Ammon's horn (tissue), 1 donor: ENCODE results near the gene PCSK9.

Experiments used
- DNase-seq: peaks from one replicate; pipeline ENCODE4 v3.0.0-alpha.2; 2016; ENCODE audit warnings: low spot score

PCSK9 gene

DNA sequence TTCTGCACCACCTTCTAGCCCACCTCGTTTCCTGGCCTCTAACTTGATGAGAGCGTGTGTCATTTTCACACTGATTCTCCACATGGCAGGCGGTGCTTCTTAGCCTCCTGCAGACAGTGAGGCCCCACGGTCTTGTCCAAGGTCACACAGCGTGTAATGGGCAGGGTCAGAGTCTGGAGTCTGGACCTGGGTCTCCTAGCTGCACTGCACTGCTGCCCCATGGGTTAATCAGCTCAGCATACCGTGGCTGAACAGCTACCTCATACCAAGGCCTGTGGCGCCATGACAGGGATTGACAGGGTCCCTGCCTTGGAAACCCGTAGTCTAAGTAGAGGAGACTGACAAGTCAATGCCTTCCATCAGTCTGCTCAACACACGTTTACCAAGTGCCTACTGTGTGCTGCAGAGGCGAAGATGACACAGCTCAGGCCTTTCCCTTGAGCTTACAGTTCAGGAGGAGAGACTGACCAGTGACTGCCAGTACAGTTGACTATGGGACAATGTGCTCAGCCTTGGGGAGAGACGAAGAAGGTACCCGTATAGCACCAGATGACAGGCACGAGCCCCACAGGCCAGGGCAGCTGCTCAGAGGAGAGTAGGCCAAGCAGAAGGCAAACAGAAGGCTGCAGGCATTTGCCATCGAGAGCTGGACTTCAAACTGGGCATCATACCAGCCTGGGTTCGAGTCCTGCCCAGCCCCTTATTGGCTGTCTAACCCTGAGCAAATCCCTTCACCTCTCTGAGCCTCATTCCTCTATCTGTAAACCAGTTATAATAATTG lies 5.5 kb downstream of the PCSK9 start:
- DNase-seq = no peak

DNA sequence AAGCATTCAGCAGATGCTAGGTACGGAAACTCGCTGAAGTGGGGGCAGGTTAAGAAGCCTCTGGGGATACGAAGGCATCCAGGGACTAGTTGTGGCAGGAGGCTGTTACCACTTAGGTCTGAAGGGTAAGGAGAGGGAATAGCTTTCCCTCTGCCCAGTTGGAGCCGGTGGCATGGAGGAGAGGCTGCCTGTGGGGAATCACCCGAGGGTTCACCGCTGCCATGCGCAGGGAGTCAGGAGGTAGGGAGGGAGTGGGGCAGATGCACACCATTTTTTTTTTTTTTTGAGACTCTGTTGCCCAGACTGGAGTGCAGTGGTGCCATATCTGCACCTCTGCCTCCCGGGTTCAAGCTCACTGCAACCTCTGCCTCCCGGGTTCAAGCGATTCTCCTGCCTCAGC lies 6.1 kb downstream of the PCSK9 start:
- DNase-seq = no peak

DNA sequence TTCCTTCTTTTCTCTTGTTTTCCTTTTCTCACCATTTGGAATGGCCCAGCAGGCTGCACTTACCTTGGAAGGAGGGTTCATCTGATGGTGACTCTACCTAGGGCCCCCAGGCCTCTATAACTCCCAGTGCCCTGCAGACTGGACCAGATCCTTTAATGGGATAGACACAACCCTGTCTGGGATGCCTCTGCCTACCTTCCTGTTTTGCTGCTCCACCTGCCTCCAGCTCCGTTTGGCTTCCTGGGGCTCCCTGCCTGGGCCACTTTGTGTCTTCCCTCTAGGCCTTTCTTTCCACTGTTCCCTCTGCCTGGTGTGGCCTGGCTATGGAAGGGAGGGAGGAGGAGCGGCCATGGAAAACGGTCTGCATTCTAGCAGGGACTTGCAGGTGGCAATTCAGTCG lies 7.5 kb downstream of the PCSK9 start:
- DNase-seq = no peak

DNA sequence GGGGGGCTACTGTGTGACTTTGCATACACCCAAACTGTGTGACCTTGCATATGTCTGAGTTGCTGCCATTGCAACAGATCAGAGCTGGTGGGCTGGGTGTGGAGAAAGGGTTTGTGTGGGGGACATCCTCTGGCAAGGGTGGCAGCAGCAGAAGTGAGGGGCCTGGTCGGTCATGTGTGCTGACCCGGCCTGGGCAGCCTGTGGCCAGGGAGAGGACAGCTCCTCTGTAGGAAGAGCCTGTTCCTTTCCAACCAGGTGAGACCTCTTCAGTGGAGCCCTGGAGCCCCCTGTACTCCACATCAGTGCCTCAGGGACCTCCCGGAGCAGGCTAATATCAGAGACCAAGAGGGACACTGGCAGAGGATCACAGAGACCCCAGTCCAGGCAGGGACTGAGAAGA lies 8.3 kb downstream of the PCSK9 start:
- DNase-seq = no peak

DNA sequence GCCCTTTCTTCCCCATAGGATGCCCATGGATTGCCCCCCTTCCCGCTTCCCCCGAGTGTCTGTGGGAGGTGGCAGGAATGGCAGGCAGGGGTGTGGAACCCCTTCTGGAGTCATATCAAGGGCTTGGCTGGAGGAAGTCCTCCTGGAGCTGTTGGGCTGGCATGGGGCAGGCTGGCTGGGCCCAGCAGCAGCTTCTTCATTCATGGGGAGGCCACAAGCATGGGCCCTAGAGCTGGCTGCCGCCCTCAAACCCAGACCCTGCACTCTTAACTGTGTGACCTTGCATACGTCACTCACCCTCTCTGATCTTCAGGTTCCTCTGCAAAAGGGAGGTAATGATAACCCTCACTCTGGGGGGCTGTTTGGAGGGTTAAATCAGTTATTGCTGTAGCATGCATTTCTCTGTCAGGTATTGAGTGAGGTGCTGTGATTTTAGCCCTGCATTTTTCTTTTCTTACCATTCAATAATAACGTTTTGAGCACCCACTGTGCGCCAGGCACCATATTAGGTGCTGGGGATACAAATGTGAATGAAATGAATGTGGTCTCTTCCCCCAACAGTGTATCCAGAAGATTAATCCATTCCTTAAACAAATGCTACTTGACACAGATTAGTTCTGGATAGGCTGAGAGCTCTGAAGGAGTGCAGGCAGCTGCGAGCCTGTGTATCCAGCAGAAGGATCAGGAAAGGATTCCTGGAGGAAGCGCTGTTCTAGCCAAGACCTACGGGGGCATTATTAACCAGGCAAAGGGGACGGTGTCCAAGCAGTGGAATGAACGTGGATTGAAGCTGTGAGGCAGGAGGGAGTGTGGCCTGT lies 9.3 kb downstream of the PCSK9 start:
- no peak for DNase-seq

DNA sequence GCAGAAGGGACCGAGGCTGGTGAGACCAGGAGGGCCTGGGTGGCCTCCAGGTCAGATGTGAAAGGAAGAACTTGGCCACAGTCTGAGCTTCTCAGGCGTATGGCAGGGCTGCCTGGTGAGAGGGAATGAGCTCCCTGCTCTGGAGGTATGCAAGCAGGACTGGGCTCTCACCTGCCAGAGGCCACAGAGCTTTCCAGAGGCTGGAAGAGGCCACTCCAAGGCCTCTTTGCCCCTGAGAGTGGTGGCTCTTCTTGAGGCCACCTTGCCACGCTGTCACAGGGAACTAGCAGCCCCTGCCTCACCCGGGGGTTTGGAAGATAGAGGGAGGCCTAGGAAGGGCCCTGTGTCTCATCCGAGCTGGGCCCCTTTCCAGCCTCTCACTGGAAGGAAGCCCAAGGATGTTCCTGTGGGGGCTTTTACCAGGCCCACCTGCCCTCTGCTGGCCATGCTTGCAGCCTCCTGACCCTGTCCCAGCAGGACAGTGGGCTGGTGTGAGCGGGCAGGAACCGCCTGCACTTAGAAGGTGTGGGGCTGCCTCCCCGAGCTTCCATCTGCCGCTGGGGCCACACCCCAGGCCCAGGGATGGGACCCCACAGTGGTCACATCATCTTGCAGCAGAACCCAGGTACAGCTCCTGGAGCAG lies 10.0 kb downstream of the PCSK9 start:
- DNase-seq = no peak

DNA sequence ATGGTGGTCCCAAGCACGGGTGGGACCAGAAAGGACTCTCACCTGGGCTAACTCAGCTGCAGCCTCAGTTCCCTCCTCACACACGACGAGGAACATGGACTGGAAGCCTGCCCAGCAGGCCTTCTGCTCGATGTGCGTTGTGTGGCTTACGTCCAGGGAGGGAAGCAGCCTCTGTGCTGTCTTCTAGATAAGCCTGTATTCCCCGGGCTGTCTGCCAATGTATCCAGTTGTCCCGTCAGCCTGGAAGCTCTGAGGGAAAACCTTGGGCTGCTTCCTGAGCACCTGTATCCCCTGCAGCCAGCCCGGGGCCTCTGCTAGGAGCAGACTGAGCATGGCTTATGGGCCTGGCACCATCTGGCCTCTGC lies 10.5 kb downstream of the PCSK9 start:
- DNase-seq = no peak

DNA sequence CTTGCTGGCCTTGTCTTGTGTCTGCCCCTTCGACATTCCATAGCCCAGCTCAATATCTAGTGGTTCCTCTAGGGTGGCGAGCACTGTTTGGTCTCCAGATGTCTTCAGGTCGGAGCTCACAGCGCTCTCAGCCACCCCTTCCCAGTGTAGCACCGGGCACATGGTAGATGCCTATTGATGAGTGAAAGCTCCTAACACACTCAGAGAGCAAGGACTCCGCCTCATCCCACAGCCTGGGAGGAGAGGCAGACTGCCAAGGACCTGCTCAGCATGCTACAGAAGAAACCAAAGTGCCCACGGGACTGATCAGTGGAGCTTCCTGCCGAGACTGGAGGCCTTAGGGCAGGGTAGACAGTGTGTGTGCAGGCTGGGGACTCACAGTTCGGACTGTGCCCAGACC lies 10.9 kb downstream of the PCSK9 start:
- DNase-seq = peak; percentile 58

DNA sequence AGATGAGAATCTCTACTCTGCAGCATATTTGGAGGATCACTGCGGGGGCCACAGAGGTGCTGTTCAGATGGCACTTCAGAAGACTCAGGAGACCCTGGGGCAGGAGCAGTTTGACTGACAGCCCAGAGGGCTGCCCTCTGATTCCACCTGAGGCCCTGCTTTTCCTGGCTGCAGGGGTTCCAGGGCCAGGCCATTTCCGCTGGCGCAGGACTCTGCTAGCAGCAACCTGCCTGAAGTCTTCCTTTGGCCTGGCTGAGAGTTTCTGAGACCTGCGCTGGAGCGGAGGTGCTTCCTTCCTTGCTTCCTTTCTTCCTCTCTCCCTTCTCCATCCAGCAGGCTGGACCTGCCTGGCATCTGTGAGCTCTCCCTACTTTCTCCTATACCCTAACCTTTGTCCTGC lies 11.8 kb downstream of the PCSK9 start:
- DNase-seq = no peak

DNA sequence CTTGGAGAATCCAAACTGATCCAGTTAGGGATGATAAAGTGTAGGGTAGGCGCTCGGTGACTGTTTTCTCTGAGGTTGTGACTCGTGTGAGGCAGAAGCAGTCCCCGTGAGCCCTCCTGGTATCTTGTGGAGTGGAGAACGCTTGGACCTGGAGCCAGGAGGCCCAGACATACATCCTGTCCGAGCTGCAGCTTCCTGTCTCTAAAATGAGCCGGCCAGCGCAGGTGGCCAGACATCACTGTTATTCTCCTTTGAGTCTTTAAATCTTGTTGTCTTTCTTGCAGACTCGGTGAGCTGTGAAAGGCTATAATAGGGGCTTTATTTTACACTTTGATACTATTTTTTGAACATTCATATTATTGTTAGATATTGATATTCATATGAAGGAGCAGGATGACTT lies 12.3 kb downstream of the PCSK9 start:
- DNase-seq = no peak

DNA sequence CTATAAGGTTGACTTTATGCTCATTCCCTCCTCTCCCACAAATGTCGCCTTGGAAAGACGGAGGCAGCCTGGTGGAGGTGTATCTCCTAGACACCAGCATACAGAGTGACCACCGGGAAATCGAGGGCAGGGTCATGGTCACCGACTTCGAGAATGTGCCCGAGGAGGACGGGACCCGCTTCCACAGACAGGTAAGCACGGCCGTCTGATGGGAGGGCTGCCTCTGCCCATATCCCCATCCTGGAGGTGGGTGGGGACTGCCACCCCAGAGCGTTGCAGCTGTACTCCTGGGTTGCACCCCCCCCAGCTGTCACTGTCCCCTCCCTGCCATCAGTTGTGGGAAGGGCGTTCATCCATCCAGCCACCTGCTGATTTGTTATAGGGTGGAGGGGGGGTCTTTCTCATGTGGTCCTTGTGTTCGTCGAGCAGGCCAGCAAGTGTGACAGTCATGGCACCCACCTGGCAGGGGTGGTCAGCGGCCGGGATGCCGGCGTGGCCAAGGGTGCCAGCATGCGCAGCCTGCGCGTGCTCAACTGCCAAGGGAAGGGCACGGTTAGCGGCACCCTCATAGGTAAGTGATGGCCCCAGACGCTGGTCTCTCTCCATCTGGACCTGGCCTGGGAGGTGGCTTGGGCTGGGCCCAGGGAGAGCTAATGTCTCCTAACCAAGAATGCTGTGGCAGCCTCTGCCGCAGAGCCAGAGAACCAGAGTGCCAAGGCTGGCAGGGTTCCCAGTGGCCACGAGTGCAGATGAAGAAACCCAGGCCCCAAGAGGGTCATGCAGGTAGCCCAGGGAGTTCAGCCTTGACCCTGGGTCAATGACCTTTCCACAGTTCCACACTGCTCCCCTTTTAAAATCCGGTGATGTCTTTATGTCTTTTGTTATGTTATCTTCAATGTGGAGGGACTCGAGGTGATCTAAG lies 13.1 kb downstream of the PCSK9 start:
- DNase-seq = no peak

DNA sequence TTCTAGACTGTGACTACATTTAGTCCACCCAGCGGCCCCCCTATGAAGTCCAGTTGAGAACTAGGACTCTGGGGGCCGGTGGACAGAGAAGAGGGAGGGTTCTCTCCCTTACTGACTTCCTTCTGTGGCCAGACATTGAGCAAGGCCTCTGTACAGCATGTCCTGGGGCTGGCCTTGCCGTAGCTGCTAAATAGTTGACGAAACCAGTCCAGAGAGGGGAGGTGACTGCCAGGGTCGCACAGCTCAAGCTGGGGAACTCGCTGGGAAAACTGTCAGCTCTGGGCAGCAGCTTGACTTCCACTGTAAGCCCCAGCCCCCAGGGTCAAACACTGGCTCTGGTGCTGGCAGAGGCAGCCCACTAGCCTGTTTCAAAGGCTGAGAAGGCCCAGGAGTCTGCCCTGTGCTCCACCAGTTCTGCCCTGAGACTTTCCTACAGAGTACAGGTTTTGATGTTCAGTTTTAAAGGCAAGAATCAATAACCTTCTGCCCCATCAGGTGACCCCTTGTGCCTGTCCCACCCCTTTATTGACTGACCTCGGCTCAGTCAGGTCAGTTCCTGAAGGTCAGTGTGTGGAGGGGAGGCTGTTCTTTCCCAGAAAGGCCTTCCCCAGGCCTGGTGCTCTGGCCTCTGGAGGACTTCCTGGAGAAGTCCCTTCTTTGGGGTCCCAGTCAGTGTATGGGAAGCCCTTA lies 14.1 kb downstream of the PCSK9 start:
- DNase-seq = peak; percentile 35

DNA sequence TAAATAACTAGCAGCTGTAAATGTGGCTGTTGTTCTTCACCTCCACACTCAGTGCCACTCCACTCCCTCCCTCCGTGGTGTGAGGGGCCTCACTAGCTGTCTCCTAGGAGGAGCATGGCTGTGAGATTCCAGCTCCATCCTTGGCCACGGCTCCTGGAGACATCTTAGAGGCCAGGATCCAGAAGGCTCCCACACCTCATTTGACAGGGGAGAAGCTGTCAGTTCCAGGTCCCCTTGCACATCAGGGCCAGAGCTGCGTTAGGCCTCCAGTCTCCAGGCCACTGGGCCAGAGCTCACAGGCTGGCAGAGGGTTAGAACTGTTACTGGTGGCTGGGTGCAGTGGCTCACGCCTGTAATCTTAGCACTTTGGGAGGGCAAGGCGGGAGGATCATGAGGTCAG lies 15.0 kb downstream of the PCSK9 start:
- no peak for DNase-seq

DNA sequence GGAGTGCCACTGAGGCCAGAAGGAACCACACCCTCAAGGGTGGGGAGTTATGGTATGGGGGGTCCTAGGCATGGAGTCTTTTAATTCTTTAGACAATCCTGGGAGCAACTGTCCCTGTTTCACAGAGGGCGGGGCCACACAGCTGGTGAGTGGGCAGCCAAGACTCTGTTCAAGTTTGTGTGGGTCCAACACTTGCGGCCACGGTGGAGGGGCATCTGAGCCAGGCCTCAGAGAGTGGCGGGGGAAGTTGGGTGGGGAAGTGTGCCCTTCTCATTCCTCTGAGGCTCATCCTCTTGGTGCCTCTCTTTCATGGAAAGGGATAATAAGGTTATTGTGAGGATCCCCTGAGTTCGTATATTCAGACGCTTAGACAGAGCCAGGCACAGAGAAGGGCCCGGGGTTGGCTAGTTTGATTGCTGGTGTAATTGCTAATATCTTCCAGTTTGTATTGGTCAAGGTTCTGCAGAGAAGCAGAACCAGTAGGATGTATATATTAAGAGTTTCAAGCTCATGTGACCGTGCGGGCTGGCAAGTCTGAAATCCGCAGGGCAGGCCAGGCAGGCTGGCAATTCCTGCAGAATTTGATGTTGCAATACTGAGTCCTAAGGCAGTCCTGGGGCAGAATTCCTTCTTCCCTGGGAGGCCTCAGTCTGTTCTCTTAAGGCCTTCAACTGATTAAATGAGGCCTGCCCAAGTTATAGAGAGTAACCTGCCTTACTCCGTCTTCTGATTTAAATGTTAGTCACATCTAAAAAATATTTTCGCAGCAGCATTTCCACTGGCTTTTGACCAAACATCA lies 15.9 kb downstream of the PCSK9 start:
- DNase-seq = no peak

DNA sequence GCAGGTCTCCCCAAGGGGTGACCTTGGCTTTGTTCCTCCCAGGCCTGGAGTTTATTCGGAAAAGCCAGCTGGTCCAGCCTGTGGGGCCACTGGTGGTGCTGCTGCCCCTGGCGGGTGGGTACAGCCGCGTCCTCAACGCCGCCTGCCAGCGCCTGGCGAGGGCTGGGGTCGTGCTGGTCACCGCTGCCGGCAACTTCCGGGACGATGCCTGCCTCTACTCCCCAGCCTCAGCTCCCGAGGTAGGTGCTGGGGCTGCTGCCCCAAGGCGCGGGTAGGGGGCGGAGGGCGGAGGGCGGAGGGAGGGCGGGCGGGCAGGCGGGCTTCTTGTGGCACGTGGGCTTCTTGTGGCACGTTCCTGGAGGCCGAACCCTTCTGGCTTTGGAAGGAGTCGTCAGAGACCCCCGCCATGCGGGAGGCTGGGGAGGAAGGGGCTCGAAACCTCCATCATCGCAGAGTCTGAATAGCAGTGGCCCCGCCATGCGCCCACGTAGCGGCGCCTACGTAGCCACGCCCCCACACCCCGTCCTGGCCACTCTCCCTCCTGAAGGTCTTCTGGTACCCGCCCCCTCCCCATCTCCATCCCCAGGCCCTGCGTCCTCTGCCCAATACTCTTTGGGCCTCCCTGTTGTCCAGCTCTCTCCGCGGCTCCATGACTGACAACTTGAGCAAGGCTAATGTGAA lies 16.7 kb downstream of the PCSK9 start:
- no peak for DNase-seq

DNA sequence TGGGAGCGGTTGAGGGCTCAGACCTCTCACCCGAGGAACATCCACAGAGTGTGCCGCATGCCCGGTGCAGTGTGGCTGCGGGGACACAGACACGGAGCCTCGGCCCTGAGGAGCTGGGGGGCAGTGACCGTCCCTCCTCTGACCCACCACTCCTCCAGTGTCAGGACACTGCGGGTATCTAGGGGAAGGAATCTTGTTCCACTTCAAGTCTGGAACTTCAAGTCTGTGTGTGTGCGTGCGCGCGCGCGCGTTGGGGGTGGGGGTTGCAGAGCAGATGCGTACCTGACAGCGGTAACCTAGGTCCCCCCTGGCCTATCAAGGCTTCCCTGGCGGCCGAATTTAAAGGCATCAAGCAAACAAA lies 17.3 kb downstream of the PCSK9 start:
- DNase-seq = no peak

DNA sequence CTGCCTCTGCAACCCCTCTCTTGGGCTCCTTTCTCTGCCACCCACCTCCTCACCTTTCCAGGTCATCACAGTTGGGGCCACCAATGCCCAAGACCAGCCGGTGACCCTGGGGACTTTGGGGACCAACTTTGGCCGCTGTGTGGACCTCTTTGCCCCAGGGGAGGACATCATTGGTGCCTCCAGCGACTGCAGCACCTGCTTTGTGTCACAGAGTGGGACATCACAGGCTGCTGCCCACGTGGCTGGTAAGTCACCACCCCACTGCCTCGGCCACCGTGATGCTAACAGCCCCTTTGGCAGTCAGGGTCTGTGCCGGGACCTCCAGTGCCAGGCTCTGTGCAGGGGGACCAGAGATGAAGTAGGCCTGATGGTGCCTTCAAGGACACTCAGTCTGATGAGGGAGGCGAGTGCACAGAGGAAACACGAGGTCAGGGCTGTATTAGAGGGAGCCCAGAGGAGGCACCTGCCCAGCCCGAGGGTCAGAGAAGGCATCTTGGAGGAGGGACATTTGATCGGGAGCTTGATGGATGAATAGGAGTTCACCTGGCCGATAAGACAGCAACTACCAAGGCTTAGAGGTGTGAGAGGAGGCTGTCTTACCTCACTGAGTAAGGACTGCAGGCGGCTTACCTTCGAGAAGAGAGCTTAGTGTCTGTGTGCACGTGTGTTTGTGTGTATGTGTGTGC lies 18.1 kb downstream of the PCSK9 start:
- no peak for DNase-seq

DNA sequence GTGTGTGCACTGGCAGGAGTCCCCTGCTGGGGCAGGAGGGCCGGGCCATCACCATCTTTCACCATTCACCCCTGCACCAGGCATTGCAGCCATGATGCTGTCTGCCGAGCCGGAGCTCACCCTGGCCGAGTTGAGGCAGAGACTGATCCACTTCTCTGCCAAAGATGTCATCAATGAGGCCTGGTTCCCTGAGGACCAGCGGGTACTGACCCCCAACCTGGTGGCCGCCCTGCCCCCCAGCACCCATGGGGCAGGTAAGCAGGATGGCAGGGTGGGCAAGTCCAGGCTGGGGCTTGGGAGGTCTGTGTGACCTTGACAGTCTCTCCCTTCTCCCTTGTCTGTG lies 18.6 kb downstream of the PCSK9 start:
- no peak for DNase-seq

DNA sequence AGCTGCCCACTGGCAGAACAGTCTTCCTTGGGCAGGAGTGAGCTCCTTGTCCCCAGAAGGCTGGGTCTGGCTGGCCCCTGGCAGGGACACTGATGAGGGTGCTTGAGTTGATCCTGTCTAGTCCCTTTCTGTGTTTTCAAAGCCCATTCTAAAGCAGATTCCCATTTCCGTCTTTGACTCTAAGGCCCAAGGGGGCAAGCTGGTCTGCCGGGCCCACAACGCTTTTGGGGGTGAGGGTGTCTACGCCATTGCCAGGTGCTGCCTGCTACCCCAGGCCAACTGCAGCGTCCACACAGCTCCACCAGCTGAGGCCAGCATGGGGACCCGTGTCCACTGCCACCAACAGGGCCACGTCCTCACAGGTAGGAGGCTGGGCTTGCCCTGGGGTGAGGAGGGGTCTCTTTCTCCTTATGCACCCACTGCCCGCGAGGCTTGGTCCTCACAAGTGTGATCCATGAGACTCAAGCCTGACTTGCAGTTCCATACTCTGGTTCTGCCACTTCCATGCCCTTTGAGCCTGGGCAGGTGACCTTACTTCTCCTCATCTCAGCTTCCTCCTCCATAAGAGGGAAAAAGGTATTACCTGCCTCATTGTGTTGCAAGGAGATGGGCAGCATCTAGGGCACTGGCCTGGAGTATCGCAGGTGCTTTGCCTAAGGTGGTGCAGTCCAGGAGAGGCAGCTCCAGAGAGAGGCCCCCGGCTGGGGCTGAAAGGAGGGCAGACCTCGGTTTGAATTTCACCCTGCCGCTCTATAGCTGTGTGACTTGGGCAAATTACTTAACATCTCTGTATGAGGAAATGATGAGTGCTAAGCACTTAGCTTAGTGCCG lies 20.2 kb downstream of the PCSK9 start:
- no peak for DNase-seq
